ENCODE measurements around the gene CDKAL1.

DNA sequence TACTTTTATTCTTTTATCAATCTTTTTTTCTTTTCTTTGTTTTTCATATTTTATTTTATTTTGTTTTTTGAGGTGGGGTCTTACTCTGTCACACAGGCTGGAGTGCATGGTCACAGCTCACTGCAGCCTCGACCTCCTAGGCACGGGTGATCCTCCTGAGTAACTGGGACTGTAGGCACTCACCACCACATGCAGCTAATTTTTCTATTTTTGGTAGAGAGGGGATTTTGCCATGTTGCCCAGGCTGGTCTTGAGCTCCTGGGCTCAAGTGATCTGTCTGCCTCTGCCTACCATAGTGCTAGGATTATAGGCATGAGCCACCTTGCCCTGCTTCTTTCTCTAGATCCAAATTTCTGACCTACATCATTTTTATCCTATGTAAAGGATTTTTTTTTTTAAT is 153.2 kb downstream of the CDKAL1 start:
- TF ChIP-seq, protein P1, sequence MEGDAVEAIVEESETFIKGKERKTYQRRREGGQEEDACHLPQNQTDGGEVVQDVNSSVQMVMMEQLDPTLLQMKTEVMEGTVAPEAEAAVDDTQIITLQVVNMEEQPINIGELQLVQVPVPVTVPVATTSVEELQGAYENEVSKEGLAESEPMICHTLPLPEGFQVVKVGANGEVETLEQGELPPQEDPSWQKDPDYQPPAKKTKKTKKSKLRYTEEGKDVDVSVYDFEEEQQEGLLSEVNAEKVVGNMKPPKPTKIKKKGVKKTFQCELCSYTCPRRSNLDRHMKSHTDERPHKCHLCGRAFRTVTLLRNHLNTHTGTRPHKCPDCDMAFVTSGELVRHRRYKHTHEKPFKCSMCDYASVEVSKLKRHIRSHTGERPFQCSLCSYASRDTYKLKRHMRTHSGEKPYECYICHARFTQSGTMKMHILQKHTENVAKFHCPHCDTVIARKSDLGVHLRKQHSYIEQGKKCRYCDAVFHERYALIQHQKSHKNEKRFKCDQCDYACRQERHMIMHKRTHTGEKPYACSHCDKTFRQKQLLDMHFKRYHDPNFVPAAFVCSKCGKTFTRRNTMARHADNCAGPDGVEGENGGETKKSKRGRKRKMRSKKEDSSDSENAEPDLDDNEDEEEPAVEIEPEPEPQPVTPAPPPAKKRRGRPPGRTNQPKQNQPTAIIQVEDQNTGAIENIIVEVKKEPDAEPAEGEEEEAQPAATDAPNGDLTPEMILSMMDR (IDR thresholded peaks at IDR 0.05): no peak
- no peak for TF ChIP-seq POLR2A (IDR thresholded peaks at IDR 0.05)
